Upper lobe of left lung (tissue), 4 donors: Measurements from ENCODE around the gene DPPA5.

ENCODE experiments used
- POLR2A ChIP-seq, 4 donors: fragments of 450-650 bp; IDR thresholded peaks; one replicate each; pipeline ENCODE4 v1.5.1; 2016 to 2017; ENCODE audit warnings: antibody characterized with exemption in 4 of 4, mild to moderate bottlenecking in 2 of 4
- POLR2AphosphoS5 ChIP-seq, 2 donors: sonication (generic); formaldehyde crosslinking; IDR thresholded peaks; one replicate each; pipeline ENCODE4 v1.5.1; 2017; ENCODE audit warnings: antibody characterized with exemption in 2 of 2
- TF ChIP-seq, protein P1 (sequence below), 6 experiments: fragments of 450-650 bp in 4 of 6; fragments of 200-600 bp in 2 of 6; sonication (generic) in 2 of 6; IDR thresholded peaks; one replicate each; pipeline ENCODE4 v1.5.1; 2016 to 2019; ENCODE audit warnings: antibody characterized with exemption in 6 of 6

DNA sequence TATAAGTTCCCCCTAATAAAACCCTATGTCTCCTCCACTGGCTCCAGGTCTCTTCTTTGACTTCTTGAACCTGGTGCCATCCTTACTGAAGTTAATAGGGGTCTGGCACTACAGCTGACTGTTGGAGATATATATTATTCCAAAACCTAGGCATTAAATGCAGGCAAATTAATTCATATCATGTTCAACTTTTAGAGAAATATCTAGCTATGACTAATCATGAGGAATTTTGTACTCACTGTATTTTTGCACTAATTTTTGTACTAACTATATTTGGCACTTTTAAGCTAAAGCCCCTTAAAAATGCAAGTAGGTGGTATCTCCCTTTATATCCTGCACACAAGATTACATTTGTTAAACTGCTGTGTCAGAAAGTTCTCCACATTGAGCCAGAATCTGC lies 10.9 kb downstream of the DPPA5 start:
- TF ChIP-seq POLR2A (IDR thresholded peaks at IDR 0.05) (no peak), POLR2AphosphoS5 (IDR thresholded peaks at IDR 0.05) (no peak)
- TF ChIP-seq, protein P1, sequence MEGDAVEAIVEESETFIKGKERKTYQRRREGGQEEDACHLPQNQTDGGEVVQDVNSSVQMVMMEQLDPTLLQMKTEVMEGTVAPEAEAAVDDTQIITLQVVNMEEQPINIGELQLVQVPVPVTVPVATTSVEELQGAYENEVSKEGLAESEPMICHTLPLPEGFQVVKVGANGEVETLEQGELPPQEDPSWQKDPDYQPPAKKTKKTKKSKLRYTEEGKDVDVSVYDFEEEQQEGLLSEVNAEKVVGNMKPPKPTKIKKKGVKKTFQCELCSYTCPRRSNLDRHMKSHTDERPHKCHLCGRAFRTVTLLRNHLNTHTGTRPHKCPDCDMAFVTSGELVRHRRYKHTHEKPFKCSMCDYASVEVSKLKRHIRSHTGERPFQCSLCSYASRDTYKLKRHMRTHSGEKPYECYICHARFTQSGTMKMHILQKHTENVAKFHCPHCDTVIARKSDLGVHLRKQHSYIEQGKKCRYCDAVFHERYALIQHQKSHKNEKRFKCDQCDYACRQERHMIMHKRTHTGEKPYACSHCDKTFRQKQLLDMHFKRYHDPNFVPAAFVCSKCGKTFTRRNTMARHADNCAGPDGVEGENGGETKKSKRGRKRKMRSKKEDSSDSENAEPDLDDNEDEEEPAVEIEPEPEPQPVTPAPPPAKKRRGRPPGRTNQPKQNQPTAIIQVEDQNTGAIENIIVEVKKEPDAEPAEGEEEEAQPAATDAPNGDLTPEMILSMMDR (IDR thresholded peaks at IDR 0.05), result no peak
